GM18511 (cell line): ENCODE results near the gene CRTC3.
"Not testable (repeated sequence)": the region's sequence is repeated elsewhere in the genome, so short reads cannot be mapped to it uniquely, and the experiment has no call there.

Experiments used
- ATAC-seq: cut with Tn5 transposase; IDR thresholded peaks from one replicate; pipeline ENCODE4 v1.9.1; 2021; ENCODE audit warnings: mild to moderate bottlenecking, moderate library complexity; ENCODE audit not compliant: unreplicated experiment

CRTC3 gene

GRCh38 chr15:90519688-90520087, 10.0 kb upstream of the CRTC3 start:
- ATAC-seq, result no peak

GRCh38 chr15:90520365-90520764, 9.4 kb upstream of the CRTC3 start:
- no peak for ATAC-seq

- no peak for ATAC-seq
These were observed 6.3 kb upstream of the CRTC3 start for GRCh38 chr15:90523373-90523772.

GRCh38 chr15:90524018-90524803, 5.5 kb upstream of the CRTC3 start:
- not testable (repeated sequence) for ATAC-seq

GRCh38 chr15:90529011-90529370, 732 bp upstream of the CRTC3 start:
- ATAC-seq, result no peak

GRCh38 chr15:90530250-90531051, 728 bp downstream of the CRTC3 start:
- ATAC-seq, result peak; percentile 51

- no peak for ATAC-seq
These were observed 1.4 kb downstream of the CRTC3 start for GRCh38 chr15:90531147-90531546.

- no peak for ATAC-seq
These were observed 5.5 kb downstream of the CRTC3 start for GRCh38 chr15:90535254-90535653.

GRCh38 chr15:90539789-90540188, 10.1 kb downstream of the CRTC3 start:
- ATAC-seq, result no peak

- ATAC-seq, result no peak
These were observed 11.0 kb downstream of the CRTC3 start for GRCh38 chr15:90540768-90541167.

GRCh38 chr15:90545095-90545494, 15.4 kb downstream of the CRTC3 start:
- ATAC-seq, result no peak

GRCh38 chr15:90547540-90547939, 17.8 kb downstream of the CRTC3 start:
- ATAC-seq, result no peak

- peak; percentile 75 for ATAC-seq
These were observed 21.2 kb downstream of the CRTC3 start for GRCh38 chr15:90550919-90551318.

- ATAC-seq, result no peak
These were observed 22.6 kb downstream of the CRTC3 start for GRCh38 chr15:90552162-90552928.

GRCh38 chr15:90552929-90553211, 23.1 kb downstream of the CRTC3 start:
- no peak for ATAC-seq

- no peak for ATAC-seq
These were observed 23.6 kb downstream of the CRTC3 start for GRCh38 chr15:90553248-90553745.

GRCh38 chr15:90557186-90558084, 27.7 kb downstream of the CRTC3 start:
- ATAC-seq, result no peak

- no peak for ATAC-seq
These were observed 28.4 kb downstream of the CRTC3 start for GRCh38 chr15:90558171-90558573.

GRCh38 chr15:90559119-90559518, 29.4 kb downstream of the CRTC3 start:
- ATAC-seq, result no peak

- ATAC-seq, result no peak
These were observed 30.6 kb downstream of the CRTC3 start for GRCh38 chr15:90560229-90560776.
